ENCODE measurements around the gene UCHL1. TPM values are rescaled to one million over a fixed set of nuclear protein-coding genes. Genes with fewer than 3 reads are reported as not detected.

The UCHL1 gene
- total RNA-seq, 2 donors from 2014 or later, result 1.0 to 4.9 TPM

DNA sequence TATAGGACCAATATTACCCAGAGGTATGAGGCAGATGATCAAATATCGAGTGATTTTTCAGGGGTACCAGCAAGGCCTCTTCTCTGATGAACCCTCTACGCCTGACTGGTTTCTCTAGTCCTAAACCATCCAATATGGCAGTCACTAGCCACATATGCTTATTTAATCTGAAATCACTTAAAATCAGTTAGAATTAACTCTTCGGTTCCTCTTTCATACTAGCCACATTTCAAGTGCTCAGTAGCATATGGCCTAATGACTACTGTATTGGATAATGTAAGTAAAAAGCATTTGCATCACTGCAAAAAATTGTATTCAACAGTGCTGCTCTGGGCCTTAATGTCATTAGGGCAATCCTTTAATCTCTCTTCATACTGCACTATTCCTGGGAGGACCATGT, 38.0 kb upstream of the UCHL1 start:
- Mint-ChIP-seq H3K4me1 (no peaks in the 10 kb centered on the region), H3K36me3 (ENCODE audit: low read depth) (no peaks in the 10 kb centered on the region), H3K4me3 (no peak overlapping the region), H3K27ac (no peak overlapping the region), H3K27me3 (peaks cover 43% of the 10 kb centered on the region), H3K9me3 (no peaks in the 10 kb centered on the region)
- ATAC-seq (replicated peaks), result no peak

DNA sequence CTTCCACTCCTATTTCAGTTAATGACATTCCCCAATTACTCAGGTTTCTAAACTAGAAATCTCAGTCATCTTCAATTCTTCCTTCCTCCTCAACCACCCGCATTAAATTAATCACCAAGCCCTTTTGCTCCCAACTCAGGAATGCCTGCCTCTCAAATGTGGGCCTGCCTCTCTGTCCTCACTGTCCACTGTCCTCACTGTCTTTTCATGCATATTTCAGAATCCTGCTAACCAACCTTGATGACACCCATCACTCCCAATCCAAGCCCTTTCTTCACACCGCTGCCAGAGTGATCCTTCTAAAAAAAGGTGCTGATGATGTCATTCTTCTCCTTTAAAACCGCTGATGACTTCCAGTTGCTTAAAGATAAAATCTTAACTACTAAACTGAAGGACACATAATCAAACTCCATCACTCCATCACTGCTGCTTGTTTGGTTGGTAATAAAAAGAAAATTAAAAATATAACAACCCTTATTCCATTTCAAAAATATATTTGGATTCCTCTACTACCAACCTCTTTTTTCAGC, 37.2 kb upstream of the UCHL1 start:
- Mint-ChIP-seq H3K9me3 (no peaks in the 10 kb centered on the region), H3K36me3 (ENCODE audit: low read depth) (no peaks in the 10 kb centered on the region), H3K27me3 (peaks cover 46% of the 10 kb centered on the region), H3K4me3 (no peak overlapping the region), H3K4me1 (no peaks in the 10 kb centered on the region), H3K27ac (no peak overlapping the region)
- ATAC-seq (replicated peaks), result no peak

DNA sequence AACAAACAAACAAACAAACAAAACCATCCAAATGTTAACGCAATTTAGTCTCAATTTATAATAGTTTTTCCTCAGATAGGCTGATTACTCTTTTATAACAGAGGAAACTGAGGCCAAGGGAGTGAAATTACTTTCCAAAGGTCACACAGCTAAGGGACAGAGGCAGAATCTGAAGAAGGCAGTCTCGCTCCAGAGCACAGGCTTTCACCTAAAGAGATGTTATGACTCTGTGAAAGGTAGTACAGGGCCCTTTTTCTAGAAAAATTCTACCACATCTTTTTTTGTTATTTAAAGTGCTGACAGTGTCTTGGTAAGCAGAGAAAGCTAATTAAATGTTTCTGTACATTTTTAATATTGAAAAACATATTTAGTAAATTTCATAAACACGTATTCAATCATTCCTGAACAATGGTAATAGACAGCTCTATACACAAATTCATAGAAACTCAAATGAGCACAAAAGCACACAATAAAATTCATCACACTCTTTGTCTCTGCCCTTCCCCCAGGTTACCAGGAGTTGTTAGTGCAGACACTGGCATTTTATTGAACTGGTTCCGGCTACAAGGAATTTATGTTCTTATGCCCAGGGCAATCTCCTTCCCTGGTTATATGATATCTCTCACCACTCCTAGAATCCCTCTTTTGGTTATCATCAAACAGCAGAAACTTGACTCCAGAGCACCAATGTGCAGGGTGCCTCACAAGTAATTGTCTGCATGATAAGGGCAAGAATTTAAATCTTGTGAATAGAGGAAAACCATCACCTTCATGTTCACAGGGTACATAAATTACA, 34.7 kb upstream of the UCHL1 start:
- no peak for ATAC-seq (replicated peaks)
- H3K27me3 Mint-ChIP-seq, result peaks cover 32% of the 10 kb centered on the region
- H3K4me1 Mint-ChIP-seq, result no peaks in the 10 kb centered on the region
- no peaks in the 10 kb centered on the region for H3K9me3 Mint-ChIP-seq
- no peak overlapping the region for H3K4me3 Mint-ChIP-seq
- no peaks in the 10 kb centered on the region for H3K36me3 Mint-ChIP-seq (ENCODE audit: low read depth)
- H3K27ac Mint-ChIP-seq, result no peak overlapping the region

DNA sequence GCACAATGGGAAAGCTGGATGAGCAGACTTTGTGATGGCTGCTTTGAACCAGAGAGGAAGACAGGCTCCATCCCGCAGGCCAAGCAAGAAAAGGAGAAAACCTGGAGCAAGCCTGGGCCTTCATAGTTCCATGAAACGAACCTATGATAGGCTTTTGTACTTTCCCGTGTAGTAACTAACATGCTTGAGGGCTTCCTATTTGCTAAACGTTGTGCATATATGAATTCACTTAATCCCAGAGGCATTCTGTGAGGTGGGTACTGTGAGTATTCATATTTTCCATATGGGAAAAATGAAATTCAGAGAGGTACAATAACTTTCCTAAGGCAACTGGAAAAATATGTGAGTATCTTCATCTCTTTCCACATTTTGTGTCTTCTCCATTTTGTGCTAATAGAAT, 28.8 kb upstream of the UCHL1 start:
- Mint-ChIP-seq H3K27me3 (peaks cover 14% of the 10 kb centered on the region), H3K36me3 (ENCODE audit: low read depth) (no peaks in the 10 kb centered on the region), H3K27ac (no peak overlapping the region), H3K9me3 (no peaks in the 10 kb centered on the region), H3K4me1 (no peaks in the 10 kb centered on the region), H3K4me3 (no peak overlapping the region)
- no peak for ATAC-seq (replicated peaks)

DNA sequence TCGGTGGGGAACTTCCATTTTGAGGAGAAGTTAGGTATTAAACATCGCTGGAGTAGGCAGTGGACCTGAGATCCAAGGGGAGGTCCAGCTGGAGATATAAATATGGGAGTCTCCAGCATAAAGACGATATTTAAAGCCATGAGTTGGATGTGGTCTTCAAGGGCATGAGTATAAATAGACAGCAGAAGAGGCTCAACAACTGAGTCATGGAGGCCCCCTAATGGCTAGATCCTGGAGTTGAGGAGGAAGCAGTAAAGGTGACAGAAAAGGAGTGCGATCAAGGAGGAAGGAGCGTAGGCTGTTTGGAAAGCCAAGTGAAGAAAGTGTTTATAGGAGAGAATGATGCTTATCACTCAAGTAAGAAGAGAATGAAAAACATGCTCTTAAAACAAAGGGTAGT, 24.3 kb upstream of the UCHL1 start:
- Mint-ChIP-seq H3K4me1 (no peaks in the 10 kb centered on the region), H3K9me3 (no peaks in the 10 kb centered on the region), H3K27ac (no peak overlapping the region), H3K27me3 (peaks cover 5% of the 10 kb centered on the region), H3K36me3 (ENCODE audit: low read depth) (no peaks in the 10 kb centered on the region), H3K4me3 (no peak overlapping the region)
- no peak for ATAC-seq (replicated peaks)

DNA sequence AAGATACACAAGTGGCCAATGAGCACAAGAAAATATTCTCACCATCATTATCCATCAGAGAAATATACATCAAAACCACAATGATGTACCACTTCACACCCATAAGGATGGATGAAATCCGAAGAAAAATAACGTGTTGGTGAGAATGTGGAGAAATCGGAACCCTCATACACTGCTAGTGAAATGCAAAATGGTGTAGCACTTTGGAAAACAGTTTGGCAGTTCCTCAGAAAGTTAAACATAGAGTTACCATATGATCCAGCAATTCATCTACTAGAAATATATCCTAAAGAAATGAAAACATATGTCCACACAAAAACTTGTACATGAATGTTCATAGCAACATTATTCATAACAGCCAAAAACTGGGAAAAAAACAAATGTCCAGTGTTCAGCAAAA, 23.9 kb upstream of the UCHL1 start:
- Mint-ChIP-seq H3K4me1 (no peaks in the 10 kb centered on the region), H3K36me3 (ENCODE audit: low read depth) (no peaks in the 10 kb centered on the region), H3K27me3 (peaks cover 5% of the 10 kb centered on the region)

DNA sequence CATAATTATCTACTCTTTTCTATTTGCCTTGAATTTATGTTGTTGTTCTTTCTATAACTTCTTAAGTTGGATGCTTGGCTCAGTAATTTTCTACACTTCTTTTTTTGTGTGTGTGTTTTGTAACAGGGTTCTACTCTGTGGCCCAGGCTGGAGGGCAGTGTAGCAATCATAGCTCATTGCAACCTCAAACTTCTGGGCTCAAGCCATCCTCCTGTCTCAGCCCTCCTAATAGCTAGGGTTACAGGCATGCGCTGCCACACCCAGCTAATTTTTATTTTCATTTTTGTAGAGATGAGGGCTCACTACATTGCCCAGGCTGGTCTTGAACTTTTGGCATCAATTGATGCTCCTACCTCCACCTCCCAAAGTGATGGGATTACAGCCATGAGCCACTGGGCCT, 20.7 kb upstream of the UCHL1 start:
- Mint-ChIP-seq H3K27me3 (peaks cover under 1% of the 10 kb centered on the region), H3K27ac (no peak overlapping the region), H3K4me1 (no peaks in the 10 kb centered on the region), H3K4me3 (no peak overlapping the region), H3K9me3 (no peaks in the 10 kb centered on the region), H3K36me3 (ENCODE audit: low read depth) (no peaks in the 10 kb centered on the region)
- no peak for ATAC-seq (replicated peaks)

More for the DNA sequence above, 23.9 kb upstream of the UCHL1 start:
- ATAC-seq (replicated peaks), result no peak
- Mint-ChIP-seq H3K9me3 (no peaks in the 10 kb centered on the region), H3K27ac (no peak overlapping the region), H3K4me3 (no peak overlapping the region)

DNA sequence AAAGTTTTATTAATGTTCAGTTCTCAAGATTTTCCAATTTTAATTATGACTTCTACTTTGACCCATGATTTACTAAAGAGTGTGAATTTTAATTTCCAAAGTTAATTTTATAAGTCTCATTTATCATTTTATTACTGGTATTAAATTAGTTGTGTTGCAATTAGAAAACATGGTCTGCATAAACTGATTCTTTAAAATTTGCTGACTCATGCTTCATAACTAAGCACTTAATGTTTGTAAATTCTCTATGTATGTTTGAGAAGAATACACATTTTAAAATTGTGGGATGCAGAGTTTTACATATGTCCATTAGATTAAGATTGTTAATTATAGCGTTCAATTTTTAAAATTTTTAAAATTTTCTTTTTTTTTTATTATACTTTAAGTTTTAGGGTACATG, 20.2 kb upstream of the UCHL1 start:
- H3K27me3 Mint-ChIP-seq, result peaks cover 5% of the 10 kb centered on the region
- no peak for ATAC-seq (replicated peaks)
- no peaks in the 10 kb centered on the region for H3K4me1 Mint-ChIP-seq
- H3K27ac Mint-ChIP-seq, result no peak overlapping the region
- H3K36me3 Mint-ChIP-seq (ENCODE audit: low read depth), result no peaks in the 10 kb centered on the region
- H3K9me3 Mint-ChIP-seq, result no peaks in the 10 kb centered on the region
- no peak overlapping the region for H3K4me3 Mint-ChIP-seq

DNA sequence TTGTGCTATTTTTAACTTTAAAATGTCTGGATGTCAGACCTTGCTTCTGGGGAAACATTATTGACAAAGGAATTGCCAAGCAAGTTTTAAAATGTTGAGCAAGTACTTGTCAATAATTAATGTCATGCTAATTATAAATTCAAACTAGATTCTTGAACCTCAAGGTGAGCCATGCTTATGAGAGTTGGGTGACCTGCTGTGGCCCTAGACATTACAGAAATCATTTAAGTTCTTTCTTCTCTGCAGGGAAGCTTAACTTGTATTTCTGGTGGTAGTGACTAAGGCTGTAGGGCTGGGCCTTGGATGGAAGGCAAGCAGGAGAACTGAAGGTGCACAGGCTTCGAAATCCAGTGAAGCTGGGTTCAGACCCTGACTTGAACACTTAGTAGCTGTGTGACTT, 14.8 kb upstream of the UCHL1 start:
- ATAC-seq (replicated peaks), result no peak
- Mint-ChIP-seq H3K4me3 (no peak overlapping the region), H3K9me3 (no peaks in the 10 kb centered on the region), H3K27me3 (peaks cover 12% of the 10 kb centered on the region), H3K36me3 (ENCODE audit: low read depth) (no peaks in the 10 kb centered on the region), H3K27ac (no peak overlapping the region), H3K4me1 (no peaks in the 10 kb centered on the region)

DNA sequence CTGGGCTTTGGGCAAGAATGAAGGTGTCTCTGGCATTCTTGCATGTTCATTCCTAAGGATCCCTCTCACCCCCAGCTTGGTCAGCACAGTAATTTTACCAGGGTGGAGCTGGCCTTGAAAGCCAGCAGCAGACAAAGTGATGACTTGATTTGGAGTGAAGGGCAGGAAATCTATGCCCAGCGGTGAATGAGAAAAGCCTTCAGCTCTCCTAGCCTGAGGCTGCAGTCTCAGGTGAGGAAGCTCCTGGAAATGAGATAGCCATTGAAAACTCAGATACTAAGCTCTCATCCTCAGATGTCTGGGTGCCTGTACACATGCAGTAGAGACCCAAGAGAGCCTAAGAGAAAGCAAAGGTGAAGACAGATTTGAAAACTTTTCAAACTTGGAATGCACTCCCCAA, 10.7 kb upstream of the UCHL1 start:
- Mint-ChIP-seq H3K4me3 (no peak overlapping the region), H3K27ac (no peak overlapping the region), H3K4me1 (no peaks in the 10 kb centered on the region), H3K27me3 (peaks cover 14% of the 10 kb centered on the region), H3K36me3 (ENCODE audit: low read depth) (no peaks in the 10 kb centered on the region), H3K9me3 (no peaks in the 10 kb centered on the region)
- no peak for ATAC-seq (replicated peaks)

DNA sequence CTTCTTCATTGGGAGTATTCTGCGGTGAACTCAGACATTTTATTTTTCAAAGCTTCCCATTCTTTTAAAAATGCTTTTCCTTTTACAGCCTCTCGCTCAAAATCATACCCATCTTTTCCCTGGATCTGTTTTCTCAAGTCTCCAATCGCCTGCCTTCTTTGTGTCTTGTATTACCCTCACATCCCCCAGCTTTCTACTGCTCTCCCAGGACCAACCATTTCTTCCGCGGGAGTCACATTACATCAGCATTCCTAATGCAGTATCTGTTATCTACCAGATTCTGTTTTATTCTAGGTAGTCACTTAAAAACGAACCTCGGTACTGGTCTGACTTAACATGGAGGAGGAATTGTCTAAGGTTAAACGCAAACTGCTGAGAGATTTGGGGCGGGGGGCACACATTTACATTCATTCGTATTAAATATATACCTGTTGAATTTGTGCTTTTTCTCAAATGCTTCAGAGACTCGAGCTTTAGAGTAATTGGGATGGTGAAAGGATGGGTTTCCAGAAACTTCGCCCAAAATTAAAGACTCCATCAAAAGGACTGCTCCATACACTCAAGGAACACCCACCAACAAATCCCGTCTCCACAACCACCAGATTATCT, 493 bp upstream of the UCHL1 start:
- no peaks in the 10 kb centered on the region for H3K9me3 Mint-ChIP-seq
- H3K4me1 Mint-ChIP-seq, result no peaks in the 10 kb centered on the region
- no peaks in the 10 kb centered on the region for H3K36me3 Mint-ChIP-seq (ENCODE audit: low read depth)
- H3K27me3 Mint-ChIP-seq, result peaks cover 39% of the 10 kb centered on the region
- ATAC-seq (replicated peaks), result no peak
- H3K27ac Mint-ChIP-seq, result no peak overlapping the region
- no peak overlapping the region for H3K4me3 Mint-ChIP-seq

DNA sequence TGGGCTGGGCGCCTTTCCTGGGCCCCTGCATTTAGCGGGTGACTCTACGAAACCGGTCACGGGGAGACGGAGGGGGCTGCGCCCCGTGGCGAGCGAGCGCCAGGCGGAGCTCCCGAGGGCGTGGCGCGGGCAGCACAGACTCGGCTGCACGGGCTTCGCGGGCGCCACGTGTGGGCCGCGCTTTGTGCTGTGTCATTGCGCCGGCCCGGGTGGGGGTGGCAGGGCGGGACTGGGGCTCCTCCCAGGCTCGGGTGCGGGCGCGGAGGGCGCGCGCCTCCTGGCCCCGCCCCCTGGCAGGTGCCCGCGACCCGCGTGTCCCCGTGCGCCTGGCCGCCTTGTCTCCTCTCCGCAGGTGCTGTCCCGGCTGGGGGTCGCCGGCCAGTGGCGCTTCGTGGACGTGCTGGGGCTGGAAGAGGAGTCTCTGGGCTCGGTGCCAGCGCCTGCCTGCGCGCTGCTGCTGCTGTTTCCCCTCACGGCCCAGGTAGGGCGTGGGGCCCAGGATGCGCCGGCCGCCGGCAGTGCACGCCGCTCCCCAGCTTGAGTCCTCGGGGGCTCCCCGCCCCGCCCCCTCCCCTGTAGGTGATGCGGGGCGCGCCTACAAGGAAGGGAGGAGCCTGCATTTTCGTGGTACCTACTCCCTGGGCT, 651 bp downstream of the UCHL1 start:
- Mint-ChIP-seq H3K4me1 (no peaks in the 10 kb centered on the region), H3K4me3 (peak overlapping the region; percentile 63), H3K27ac (no peak overlapping the region), H3K27me3 (peaks cover 44% of the 10 kb centered on the region), H3K36me3 (ENCODE audit: low read depth) (no peaks in the 10 kb centered on the region), H3K9me3 (no peaks in the 10 kb centered on the region)
- ATAC-seq (replicated peaks), result peak; percentile 66

DNA sequence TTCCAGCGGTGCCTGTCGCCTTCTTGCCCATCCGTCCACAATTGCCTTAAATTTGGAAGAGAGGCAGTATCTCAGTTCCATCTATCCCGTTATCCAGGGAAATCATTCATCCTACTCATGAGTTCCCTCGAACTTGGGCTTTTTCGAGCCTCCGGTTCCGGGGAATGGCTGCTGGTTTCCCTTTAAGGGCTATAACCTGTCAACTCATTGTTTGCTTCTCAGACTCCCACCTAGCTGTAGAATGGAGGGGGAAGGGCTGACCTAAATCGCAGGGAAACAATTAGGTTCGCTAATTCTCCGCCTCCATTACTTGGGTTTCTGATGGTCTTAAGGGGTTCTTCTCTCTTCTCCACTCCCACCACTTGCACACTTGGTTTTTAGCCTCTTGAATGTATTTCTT, 1.2 kb downstream of the UCHL1 start:
- Mint-ChIP-seq H3K9me3 (no peaks in the 10 kb centered on the region), H3K4me3 (peak overlapping the region; percentile 63), H3K4me1 (no peaks in the 10 kb centered on the region), H3K27ac (no peak overlapping the region), H3K27me3 (peaks cover 42% of the 10 kb centered on the region), H3K36me3 (ENCODE audit: low read depth) (no peaks in the 10 kb centered on the region)
- no peak for ATAC-seq (replicated peaks)

DNA sequence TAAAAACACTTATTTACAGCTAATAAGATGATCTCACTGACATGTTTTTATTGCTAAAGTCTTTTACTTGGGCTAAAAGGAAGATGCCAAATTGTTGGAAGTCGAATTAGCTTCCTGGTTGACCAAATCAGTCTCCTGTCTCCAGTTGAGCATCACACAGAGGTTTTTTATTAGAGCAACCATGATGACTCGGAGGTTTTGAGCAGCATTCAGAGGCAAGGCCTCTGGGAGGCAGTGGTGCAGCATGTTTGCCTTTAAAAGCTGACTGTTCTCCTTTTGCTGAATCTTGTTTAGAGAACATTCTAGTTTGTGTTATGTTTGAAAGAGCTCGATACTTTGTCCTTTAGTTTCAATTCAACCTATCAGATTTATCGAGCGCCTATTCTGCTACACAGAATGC, 2.1 kb downstream of the UCHL1 start:
- Mint-ChIP-seq H3K27me3 (peaks cover 45% of the 10 kb centered on the region), H3K9me3 (no peaks in the 10 kb centered on the region), H3K36me3 (ENCODE audit: low read depth) (no peaks in the 10 kb centered on the region), H3K27ac (no peak overlapping the region), H3K4me1 (no peaks in the 10 kb centered on the region), H3K4me3 (no peak overlapping the region)
- ATAC-seq (replicated peaks), result no peak

Data from activated T-helper 17 cell treated with anti-CD3 and anti-CD28 coated beads, Interleukin-2, amount 50 U/mL, for 72 hours (primary cell).